Measurements from ENCODE around the gene PAFAH1B2.

Gene PAFAH1B2

GRCh38 chr11:117191680-117192400, 47.8 kb downstream of the PAFAH1B2 start:
- DNase-seq: no peak

GRCh38 chr11:117192401-117192875, 48.4 kb downstream of the PAFAH1B2 start:
- DNase-seq: no peak

DNA sequence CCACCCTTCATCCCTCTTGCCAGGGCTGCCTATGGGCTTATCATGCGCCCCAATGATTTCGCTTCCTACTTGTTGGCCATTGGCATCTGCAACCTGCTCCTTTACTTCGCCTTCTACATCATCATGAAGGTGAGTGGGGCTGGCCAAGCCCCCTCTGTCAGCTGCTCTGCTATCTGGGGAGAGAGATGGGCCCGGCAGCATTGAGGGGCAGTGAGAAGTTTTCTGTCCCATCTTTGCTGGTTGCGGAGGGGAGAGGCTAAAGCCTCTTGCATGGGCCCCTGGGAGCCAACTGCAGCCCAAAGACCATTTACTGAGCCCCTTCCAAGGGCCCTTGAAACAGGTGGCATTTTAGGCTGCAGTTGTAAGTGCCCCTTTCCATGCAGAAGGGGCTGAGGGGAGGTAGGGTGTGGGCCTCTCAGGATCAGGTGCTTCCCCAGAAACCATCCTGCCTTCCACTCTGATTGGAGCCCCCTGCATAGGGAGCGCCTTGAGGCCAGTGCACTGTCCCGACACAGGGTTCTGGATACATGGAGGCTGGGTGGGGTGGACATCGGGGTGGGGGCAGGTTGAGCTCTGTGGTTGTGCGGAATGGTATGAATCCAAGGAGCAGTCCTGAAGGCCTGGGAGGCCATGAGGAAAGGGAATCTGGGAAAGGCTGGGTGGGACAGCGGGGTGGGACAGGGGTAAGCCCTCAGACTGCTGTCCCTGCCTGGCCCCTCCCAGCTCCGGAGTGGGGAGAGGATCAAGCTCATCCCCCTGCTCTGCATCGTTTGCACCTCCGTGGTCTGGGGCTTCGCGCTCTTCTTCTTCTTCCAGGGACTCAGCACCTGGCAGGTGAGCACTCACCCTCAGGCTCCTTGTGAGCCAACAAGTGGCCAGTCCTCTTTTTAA, 49.3 kb downstream of the PAFAH1B2 start:
- DNase-seq: no peak

DNA sequence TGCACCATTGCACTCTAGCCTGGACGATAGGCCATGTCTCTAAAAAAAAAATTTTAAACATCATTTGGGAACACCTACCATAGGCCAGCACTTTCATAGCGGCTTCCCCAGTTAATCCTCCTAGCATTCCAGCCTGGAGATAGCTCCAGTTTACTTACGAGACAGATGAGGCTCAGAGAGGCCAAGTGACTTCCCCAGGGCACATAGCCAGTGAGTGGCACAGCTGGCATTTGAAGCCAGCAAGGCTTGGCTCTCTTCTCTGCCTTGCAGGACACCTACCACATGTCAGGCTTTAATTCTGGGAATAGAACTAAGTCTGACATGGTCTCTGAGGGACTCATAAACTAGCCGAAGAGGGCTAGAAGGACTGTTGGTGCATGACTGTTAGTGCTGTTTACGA, 50.2 kb downstream of the PAFAH1B2 start:
- DNase-seq: no peak

GRCh38 chr11:117195258-117195657, 51.2 kb downstream of the PAFAH1B2 start:
- DNase-seq: no peak

DNA sequence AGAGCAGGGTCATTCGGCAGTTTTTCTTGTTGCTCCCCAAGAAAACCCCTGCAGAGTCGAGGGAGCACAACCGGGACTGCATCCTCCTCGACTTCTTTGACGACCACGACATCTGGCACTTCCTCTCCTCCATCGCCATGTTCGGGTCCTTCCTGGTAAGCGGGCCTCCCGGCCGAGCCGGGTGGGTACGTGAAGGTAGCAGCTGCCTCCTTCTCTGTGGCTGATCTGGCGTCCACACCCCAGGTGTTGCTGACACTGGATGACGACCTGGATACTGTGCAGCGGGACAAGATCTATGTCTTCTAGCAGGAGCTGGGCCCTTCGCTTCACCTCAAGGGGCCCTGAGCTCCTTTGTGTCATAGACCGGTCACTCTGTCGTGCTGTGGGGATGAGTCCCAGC, 51.7 kb downstream of the PAFAH1B2 start:
- DNase-seq: no peak

GRCh38 chr11:117197006-117197405, 52.9 kb downstream of the PAFAH1B2 start:
- DNase-seq: no peak

DNA sequence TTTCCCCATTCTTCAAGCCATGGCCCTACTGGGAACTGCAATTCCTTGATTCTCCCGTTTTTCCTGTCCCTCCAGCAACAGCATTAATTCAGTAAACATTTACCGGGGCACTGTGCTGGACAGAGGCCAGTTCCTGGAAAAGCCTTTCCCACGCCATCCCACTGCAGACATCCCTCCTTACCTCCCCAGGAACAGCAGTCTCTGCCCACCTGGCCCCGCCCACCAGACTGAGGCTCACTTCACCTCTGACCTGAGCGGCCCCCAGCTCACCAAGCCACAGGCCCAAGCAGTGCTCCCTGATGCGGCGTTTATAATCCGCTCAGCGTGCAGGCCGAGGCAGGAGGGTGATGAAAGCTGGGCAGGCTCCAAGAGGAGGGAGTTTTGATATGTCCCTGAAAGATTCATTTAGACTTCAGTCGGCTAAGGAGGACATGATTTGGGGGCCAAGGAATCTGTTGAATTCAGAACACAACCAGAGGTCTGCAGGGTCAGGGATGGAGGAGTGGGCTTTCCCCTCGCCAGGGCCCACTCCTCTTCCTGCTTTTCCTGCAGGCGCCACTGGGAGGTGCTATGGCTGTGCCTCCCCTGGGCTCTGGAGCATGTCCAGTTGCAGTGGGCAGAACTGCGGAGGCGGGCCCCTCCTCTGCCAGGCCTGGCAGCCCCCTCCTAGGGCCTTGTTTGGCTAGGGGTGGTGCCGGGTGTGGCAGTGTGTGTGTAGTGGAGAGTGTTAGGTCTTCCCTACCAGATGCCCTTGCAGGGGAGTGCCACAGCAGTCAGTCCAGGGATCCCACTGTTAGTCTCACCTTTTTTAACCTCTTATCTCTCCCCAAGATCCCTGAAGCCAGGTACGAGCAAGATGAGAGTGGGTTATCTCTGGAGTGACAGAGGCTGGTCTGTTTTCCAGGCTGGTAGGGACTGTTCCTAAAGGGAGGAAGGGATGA, 53.7 kb downstream of the PAFAH1B2 start:
- no peak for DNase-seq

DNA sequence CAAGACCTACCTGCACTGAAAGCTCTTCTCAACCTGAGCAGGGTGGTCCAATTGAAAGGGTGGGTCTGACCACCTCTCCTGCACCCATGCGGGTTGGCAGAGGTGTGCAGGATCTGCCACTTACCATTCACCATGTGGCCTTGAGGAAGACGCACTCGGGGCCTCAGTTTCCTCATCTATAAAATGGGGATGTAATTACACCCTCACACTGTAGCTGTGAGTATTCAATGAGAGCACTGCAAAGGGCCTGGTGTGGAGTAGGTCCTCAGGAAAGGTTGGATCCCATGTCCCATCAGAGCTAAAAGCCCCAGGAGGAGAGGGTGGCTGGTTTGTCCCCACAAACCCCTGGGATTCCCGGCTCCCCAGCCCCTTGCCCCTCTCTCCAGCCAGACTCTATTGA, 54.5 kb downstream of the PAFAH1B2 start:
- DNase-seq: no peak

GRCh38 chr11:117199053-117199915, 55.2 kb downstream of the PAFAH1B2 start, which contains the start of gene TAGLN:
TAGLN (plus strand) TSS chr11:117199370; CDS start chr11:117203014, 3,644 bp downstream.
- DNase-seq: no peak

GRCh38 chr11:117199916-117200812, 56.1 kb downstream of the PAFAH1B2 start:
- no peak for DNase-seq

- no peak for DNase-seq
These were observed 56.9 kb downstream of the PAFAH1B2 start for GRCh38 chr11:117200813-117201657.

DNA sequence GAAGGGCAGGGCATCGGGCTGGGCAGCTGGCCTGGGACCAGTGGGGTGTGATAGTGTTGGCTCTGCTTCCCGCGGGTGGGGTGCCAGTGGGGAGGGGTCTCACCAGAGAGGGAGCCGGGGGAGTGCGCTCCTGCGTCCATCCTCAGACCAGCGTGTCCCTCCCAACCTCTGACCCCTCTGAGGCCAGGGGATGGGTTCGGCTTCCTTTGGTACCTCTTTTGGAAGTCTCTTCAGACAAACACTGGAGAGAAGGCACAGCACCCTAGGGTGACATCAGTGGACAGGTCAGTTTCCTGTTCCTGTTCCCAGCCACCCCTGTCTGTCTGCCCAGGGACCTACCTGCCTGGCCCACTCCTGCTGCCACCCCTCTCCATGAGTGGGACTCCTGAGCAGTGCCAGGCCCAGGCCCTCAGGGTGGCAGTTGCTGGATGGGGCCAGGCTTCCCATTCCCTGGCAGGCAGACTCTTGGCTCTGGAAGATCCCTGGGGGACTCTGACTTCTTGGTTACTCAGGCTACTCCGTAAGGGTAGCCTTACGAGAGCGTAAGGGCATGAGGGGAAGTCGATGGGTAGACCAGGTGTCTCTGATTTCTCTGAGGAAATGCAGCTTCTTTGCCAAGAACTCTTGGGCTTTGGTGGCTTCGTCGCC, 57.7 kb downstream of the PAFAH1B2 start:
- DNase-seq: no peak

DNA sequence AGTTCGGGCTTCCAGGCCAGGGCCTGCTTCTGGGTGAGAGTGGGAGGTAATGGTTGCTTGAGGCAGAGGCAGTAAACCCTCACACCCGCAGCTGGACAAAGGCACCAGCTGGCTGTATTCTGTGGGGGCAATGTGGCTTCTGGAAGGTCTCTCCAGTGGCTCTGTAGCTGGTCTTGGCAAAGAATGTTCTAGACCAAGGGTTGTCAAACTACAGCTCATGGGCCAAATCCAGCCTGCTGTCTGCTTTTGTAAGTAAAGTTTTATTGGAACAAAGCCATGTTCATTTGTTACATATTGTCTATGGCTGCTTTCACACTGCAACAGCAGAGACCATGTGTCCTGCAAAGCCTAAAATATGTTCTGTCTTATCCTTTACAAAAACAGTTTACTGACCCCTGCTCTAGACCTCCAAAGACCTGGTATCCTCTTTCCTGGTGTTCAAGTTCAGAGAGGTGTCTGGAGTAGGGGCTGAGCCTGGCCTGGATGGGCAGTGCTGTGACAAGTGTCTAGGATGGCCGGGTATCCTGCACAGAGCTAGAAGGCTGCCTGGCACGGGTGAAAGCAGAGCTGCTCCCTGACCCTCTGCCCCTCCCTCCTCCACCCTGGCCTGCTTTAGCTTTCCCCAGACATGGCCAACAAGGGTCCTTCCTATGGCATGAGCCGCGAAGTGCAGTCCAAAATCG, 58.4 kb downstream of the PAFAH1B2 start:
- DNase-seq: no peak

DNA sequence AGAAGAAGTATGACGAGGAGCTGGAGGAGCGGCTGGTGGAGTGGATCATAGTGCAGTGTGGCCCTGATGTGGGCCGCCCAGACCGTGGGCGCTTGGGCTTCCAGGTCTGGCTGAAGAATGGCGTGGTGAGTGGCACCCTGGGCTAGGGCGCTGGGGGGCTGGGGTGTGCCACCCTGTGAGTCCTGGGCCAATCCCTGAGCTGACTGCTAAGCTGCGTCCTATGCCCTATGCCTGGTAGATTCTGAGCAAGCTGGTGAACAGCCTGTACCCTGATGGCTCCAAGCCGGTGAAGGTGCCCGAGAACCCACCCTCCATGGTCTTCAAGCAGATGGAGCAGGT, 59.0 kb downstream of the PAFAH1B2 start:
- DNase-seq: no peak

DNA sequence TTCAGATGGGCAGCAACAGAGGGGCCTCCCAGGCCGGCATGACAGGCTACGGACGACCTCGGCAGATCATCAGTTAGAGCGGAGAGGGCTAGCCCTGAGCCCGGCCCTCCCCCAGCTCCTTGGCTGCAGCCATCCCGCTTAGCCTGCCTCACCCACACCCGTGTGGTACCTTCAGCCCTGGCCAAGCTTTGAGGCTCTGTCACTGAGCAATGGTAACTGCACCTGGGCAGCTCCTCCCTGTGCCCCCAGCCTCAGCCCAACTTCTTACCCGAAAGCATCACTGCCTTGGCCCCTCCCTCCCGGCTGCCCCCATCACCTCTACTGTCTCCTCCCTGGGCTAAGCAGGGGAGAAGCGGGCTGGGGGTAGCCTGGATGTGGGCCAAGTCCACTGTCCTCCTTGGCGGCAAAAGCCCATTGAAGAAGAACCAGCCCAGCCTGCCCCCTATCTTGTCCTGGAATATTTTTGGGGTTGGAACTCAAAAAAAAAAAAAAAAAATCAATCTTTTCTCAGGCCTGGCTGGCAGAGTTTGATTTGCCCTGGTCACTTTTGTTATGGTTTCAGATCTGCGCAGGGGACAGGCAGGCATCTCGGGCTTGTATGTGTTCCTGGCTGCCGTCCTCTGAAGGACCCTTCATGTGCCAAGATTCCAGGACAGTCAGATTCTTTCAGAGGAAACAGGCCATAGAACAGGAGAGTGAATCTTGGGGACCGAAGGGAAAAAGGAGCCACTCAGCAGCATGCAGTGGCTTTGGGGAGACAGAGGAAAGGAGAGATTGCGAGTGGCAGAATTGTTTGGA, 60.4 kb downstream of the PAFAH1B2 start:
- DNase-seq: no peak

- no peak for DNase-seq
These were observed 61.2 kb downstream of the PAFAH1B2 start for GRCh38 chr11:117205211-117205818.

Data from activated CD4-positive, alpha-beta T cell treated with anti-CD3 and anti-CD28 coated beads, Interleukin-2, amount 50 U/mL, for 4 hours (primary cell).